NOMO-1 (cell line): ENCODE results near the gene TP53I11.

Experiments used
- DNase-seq, 2 experiments: peaks; one replicate each; lab custom pipeline; 2025; ENCODE audit not compliant: unreplicated experiment in 2 of 2; lab: John Stamatoyannopoulos, UW

The TP53I11 gene

GRCh38 chr11:44960200-44960845, 9.6 kb upstream of the TP53I11 start:
- no peak for DNase-seq

GRCh38 chr11:44959064-44959463, 8.4 kb upstream of the TP53I11 start:
- no peak for DNase-seq

- DNase-seq = no peak
Measured at GRCh38 chr11:44957776-44958564, 7.3 kb upstream of the TP53I11 start.

GRCh38 chr11:44957040-44957515, 6.4 kb upstream of the TP53I11 start:
- DNase-seq = no peak

GRCh38 chr11:44955015-44955738, 4.5 kb upstream of the TP53I11 start:
- DNase-seq = peak; percentile 91 to 95

GRCh38 chr11:44954051-44954906, 3.6 kb upstream of the TP53I11 start:
- DNase-seq = no peak

GRCh38 chr11:44952500-44953260, 2.0 kb upstream of the TP53I11 start:
- no peak for DNase-seq

GRCh38 chr11:44952082-44952481, 1.4 kb upstream of the TP53I11 start:
- no peak for DNase-seq

- no peak for DNase-seq
Measured at GRCh38 chr11:44950031-44950624, 555 bp downstream of the TP53I11 start.

GRCh38 chr11:44949160-44950030, 1.3 kb downstream of the TP53I11 start:
- peak; percentile 26 to 56 for DNase-seq

GRCh38 chr11:44948155-44948554, 2.5 kb downstream of the TP53I11 start:
- no peak for DNase-seq

- DNase-seq = no peak
Measured at GRCh38 chr11:44947114-44947513, 3.6 kb downstream of the TP53I11 start.

- DNase-seq = no peak
Measured at GRCh38 chr11:44946263-44946662, 4.4 kb downstream of the TP53I11 start.

GRCh38 chr11:44945666-44946065, 5.0 kb downstream of the TP53I11 start:
- no peak for DNase-seq

GRCh38 chr11:44944853-44945235, 5.8 kb downstream of the TP53I11 start:
- DNase-seq = no peak

GRCh38 chr11:44944181-44944852, 6.4 kb downstream of the TP53I11 start:
- no peak for DNase-seq

- DNase-seq = no peak
Measured at GRCh38 chr11:44943696-44944095, 7.0 kb downstream of the TP53I11 start.

- DNase-seq = peak; percentile 72 to 73
Measured at GRCh38 chr11:44943118-44943517, 7.6 kb downstream of the TP53I11 start.
